Lower lobe of right lung (tissue), 2 donors: ENCODE results near the gene PRR5L. TPM values are rescaled to one million over a fixed set of nuclear protein-coding genes. Genes with fewer than 3 reads are reported as not detected.
"Not testable (repeated sequence)": the region's sequence is repeated elsewhere in the genome, so short reads cannot be mapped to it uniquely, and the experiment has no call there.

Experiments used
- ATAC-seq, 2 donors: fragments of 200-7000 bp; cut with Tn5 transposase; one replicate each; pipeline ENCODE4 v1.9.1; 2020 to 2022; ENCODE audit warnings: mild to moderate bottlenecking in 2 of 2, moderate library complexity in 2 of 2
- DNase-seq: peaks from one replicate; pipeline ENCODE4 v3.0.0-alpha.2; 2020
- H3K27ac ChIP-seq: fragments of 200-600 bp; one replicate; pipeline ENCODE4 v1.8.0; 2022
- H3K27me3 ChIP-seq: fragments of 200-600 bp; one replicate; pipeline ENCODE4 v1.8.0; 2022; ENCODE audit warnings: low read depth
- H3K36me3 ChIP-seq: fragments of 200-600 bp; one replicate; pipeline ENCODE4 v1.8.0; 2022; ENCODE audit warnings: mild to moderate bottlenecking
- H3K4me1 ChIP-seq: fragments of 200-600 bp; one replicate; pipeline ENCODE4 v1.8.0; 2022
- H3K4me3 ChIP-seq: fragments of 200-600 bp; one replicate; pipeline ENCODE4 v1.8.0; 2022; ENCODE audit warnings: mild to moderate bottlenecking
- H3K9me3 ChIP-seq: fragments of 200-600 bp; one replicate; pipeline ENCODE4 v1.8.0; 2022
- intact Hi-C: fragments of 100-400 bp; cut with DNase I; formaldehyde crosslinking; loops from one replicate; pipeline ENCODE4 v1.11.0; 2022
- total RNA-seq: library from RNA; stranded (reverse); fragmentation: NEBNext Ultra II Directional; extraction: Animal tissue kit (Norgen Biotek cat#: 25700); gene quantifications from one replicate; pipeline ENCODE4 v1.2.1, GENCODE V29; 2021
- TF ChIP-seq, protein P1 (sequence below): fragments of 200-600 bp; IDR thresholded peaks from one replicate; pipeline ENCODE4 v1.8.0; 2022; ENCODE audit warnings: antibody characterized with exemption, mild to moderate bottlenecking
- donor health status: DM: no; HTN: yes; CAD: no; lungs with severe emphysema.

PRR5L gene
- total RNA-seq, 1 donor from 2014 or later: 24.9 TPM

DNA sequence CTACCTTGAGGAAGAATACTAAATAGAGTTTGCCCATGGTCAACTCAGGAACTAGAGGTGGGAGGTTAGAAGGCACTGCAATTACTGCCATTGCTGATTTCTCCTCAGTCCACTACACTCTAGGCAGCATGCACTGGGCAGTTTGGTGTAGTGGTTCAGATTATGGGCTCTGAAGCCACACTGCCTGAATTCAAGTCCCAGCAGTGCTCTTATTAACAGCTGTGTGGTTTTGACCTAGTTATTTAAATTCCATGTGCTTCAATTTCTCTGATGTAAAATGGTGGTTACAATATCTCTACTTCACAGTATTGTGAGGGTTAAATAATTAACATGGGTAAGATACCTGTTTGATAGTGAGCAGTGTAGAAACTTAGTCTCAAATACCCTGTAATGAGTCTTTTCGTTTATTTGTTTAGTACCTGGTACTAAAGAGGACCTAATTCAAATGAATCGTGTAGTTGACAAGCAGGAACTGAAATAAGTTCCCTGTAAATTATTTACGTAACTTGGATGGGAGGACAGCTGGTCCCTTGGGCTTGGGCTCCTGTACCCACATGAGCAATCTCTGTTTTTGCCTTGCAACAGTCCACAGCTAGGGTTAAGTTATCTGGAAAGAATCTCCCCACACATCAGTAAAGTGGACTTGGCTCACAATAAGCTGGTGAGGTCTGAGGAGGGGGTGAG, 17.8 kb downstream of the PRR5L start:
- intact Hi-C loops: no loop called here
- Histone ChIP-seq H3K4me1 (no peaks in the 10 kb centered on the region), H3K36me3 (no peaks in the 10 kb centered on the region), H3K27me3 (no peaks in the 10 kb centered on the region), H3K9me3 (no peaks in the 10 kb centered on the region), H3K4me3 (no peak overlapping the region), H3K27ac (no peak overlapping the region)
- TF ChIP-seq, protein P1, sequence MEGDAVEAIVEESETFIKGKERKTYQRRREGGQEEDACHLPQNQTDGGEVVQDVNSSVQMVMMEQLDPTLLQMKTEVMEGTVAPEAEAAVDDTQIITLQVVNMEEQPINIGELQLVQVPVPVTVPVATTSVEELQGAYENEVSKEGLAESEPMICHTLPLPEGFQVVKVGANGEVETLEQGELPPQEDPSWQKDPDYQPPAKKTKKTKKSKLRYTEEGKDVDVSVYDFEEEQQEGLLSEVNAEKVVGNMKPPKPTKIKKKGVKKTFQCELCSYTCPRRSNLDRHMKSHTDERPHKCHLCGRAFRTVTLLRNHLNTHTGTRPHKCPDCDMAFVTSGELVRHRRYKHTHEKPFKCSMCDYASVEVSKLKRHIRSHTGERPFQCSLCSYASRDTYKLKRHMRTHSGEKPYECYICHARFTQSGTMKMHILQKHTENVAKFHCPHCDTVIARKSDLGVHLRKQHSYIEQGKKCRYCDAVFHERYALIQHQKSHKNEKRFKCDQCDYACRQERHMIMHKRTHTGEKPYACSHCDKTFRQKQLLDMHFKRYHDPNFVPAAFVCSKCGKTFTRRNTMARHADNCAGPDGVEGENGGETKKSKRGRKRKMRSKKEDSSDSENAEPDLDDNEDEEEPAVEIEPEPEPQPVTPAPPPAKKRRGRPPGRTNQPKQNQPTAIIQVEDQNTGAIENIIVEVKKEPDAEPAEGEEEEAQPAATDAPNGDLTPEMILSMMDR: no peak
- no peak for DNase-seq
- ATAC-seq: no peak

DNA sequence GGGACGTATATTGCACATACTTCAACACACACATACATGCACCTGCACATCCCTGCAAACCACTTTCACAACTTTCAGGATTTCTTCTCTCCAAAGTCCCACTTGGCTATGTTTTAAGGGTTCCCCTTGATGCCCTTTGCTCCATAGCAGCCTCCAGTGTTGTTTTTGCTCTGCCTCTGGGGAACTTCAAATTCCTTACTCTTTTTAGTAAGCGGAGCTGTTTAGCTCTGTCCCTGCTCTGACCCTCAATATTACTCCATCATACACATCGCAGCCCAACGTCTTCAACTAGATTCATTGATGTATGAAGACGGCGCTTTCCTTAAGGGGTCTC, 18.3 kb downstream of the PRR5L start:
- no peaks in the 10 kb centered on the region for H3K27me3 ChIP-seq
- ATAC-seq: no peak
- TF ChIP-seq, protein P1: no peak
- intact Hi-C loops: no loop called here
- H3K4me3 ChIP-seq: no peak overlapping the region
- no peak for DNase-seq
- no peaks in the 10 kb centered on the region for H3K36me3 ChIP-seq
- no peaks in the 10 kb centered on the region for H3K4me1 ChIP-seq
- no peaks in the 10 kb centered on the region for H3K9me3 ChIP-seq
- no peak overlapping the region for H3K27ac ChIP-seq

DNA sequence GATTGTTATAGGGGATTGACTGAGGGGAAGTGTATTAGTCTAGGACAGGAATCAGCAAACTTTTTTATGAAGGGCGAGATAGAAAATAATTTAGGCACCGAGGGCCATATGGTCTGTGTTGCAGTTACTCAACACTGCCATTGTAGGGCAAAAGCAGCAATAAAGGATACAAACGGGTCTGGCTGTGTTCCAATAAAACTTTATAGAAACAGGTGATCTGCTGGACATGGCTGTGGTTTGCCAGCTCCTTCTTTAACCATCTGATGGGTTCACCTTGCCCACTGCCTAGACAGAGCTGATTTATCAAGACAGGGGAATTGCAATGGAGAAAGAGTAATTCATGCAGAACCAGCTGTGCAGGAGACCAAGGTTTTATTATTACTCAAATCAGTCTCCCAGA, 20.0 kb downstream of the PRR5L start:
- DNase-seq (no peak), ATAC-seq (no peak)
- H3K4me1 ChIP-seq: no peaks in the 10 kb centered on the region
- H3K4me3 ChIP-seq: no peak overlapping the region
- no peaks in the 10 kb centered on the region for H3K36me3 ChIP-seq
- intact Hi-C loops: no loop called here
- no peaks in the 10 kb centered on the region for H3K27me3 ChIP-seq
- TF ChIP-seq, protein P1: no peak
- no peaks in the 10 kb centered on the region for H3K9me3 ChIP-seq
- H3K27ac ChIP-seq: no peak overlapping the region

DNA sequence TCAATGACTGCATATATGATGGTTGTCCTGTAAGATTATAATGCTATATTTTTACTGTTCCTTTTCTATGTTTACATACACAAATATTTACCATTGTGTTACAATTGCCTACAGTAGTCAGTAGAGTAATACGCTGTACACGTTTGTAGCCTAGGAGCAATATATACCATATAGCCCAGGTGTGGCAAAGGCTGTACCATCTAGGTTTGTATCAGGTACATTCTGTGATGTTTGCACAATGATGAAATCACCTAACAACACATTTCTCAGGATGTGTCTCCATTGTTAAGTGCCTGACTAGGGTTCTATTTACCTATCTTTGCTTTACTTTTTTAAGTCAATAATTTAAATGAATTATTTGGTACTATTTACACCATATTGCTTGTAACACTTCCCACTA, 21.9 kb downstream of the PRR5L start:
- DNase-seq (no peak), ATAC-seq (no peak)
- Histone ChIP-seq H3K27ac (no peak overlapping the region), H3K4me3 (no peak overlapping the region), H3K4me1 (no peaks in the 10 kb centered on the region), H3K9me3 (no peaks in the 10 kb centered on the region), H3K27me3 (no peaks in the 10 kb centered on the region), H3K36me3 (no peaks in the 10 kb centered on the region)
- intact Hi-C loops: no loop called here
- TF ChIP-seq, protein P1: no peak

DNA sequence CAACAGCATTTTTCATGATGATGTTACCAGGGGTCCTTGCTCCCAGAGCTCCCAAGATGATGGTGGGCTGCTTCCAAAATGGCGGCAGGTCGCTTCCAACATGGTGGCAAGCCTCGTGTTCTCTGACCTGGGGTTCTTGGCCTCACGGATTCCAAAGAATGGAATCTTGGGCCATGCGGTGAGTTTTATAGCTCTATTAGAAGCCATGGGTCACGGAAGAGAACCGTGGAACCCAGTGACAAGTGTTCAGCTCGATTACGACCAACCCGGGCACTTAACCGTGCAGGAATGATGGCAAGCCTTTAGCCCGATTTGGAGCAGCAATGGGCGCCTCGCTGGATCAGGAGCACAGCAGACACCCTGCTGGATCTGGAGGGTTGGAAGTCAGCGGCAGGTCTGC, 28.9 kb downstream of the PRR5L start:
- DNase-seq, H3K4me1 ChIP-seq, H3K27ac ChIP-seq, ATAC-seq, H3K27me3 ChIP-seq, H3K9me3 ChIP-seq, intact Hi-C loops, H3K4me3 ChIP-seq, H3K36me3 ChIP-seq: not testable (repeated sequence)

DNA sequence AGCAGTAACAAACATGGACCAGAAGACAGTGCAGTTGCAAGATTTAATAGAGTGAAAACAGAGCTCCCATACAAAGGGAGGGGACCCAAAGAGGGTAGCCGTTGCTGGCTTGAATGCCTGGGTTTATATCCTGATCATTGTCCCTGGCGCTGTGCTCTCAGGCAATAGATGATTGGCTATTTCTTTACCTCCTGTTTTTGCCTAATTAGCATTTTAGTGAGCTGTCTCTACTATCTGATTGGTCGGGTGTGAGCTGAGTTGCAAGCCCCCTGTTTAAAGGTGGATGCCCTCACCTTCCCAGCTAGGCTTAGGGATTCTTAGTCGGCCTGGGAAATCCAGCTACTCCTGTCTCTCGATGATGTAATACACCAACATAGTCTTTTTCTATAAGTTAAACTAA, 29.3 kb downstream of the PRR5L start:
- H3K4me1 ChIP-seq, H3K27me3 ChIP-seq, DNase-seq, H3K36me3 ChIP-seq, ATAC-seq, H3K27ac ChIP-seq, intact Hi-C loops, H3K9me3 ChIP-seq, H3K4me3 ChIP-seq: not testable (repeated sequence)
